Stimulated activated naive CD4-positive, alpha-beta T cell treated with Interleukin-2 at 50 U/mL for 16 hours (primary cell): ENCODE data around the gene SELENOI.

Experiments
- DNase-seq: peaks from one replicate; lab custom pipeline; 2025; lab: John Stamatoyannopoulos, UW

Gene SELENOI

GRCh38 chr2:26412091-26412673 lies 66.2 kb downstream of the SELENOI start:
- DNase-seq = no peak

GRCh38 chr2:26414311-26414710 lies 68.4 kb downstream of the SELENOI start:
- no peak for DNase-seq

- DNase-seq = no peak
Observed at GRCh38 chr2:26421961-26422360, 76.0 kb downstream of the SELENOI start.

GRCh38 chr2:26422947-26423629 lies 77.1 kb downstream of the SELENOI start:
- no peak for DNase-seq

- no peak for DNase-seq
Observed at GRCh38 chr2:26423750-26424149, 77.8 kb downstream of the SELENOI start.

- DNase-seq = no peak
Observed at GRCh38 chr2:26424221-26424620, 78.3 kb downstream of the SELENOI start.

GRCh38 chr2:26428846-26429245 lies 82.9 kb downstream of the SELENOI start:
- no peak for DNase-seq

- no peak for DNase-seq
Observed at GRCh38 chr2:26429779-26430578, 84.0 kb downstream of the SELENOI start.

GRCh38 chr2:26430826-26431225 lies 84.9 kb downstream of the SELENOI start:
- no peak for DNase-seq

- DNase-seq = no peak
Observed at GRCh38 chr2:26432363-26432762, 86.4 kb downstream of the SELENOI start.

GRCh38 chr2:26432859-26433258 lies 86.9 kb downstream of the SELENOI start:
- no peak for DNase-seq

- no peak for DNase-seq
Observed at GRCh38 chr2:26435106-26435505, 89.2 kb downstream of the SELENOI start.

GRCh38 chr2:26438526-26438925 lies 92.6 kb downstream of the SELENOI start:
- no peak for DNase-seq

- no peak for DNase-seq
Observed at GRCh38 chr2:26438926-26439325, 93.0 kb downstream of the SELENOI start.

- no peak for DNase-seq
Observed at GRCh38 chr2:26442301-26442700, 96.4 kb downstream of the SELENOI start.

GRCh38 chr2:26442707-26443106 lies 96.8 kb downstream of the SELENOI start:
- DNase-seq = no peak

GRCh38 chr2:26444236-26444635 lies 98.3 kb downstream of the SELENOI start:
- no peak for DNase-seq
